ENCODE measurements around the gene CERS4. TPM values are rescaled to one million over a fixed set of nuclear protein-coding genes. Genes with fewer than 3 reads are reported as not detected.

CERS4 gene
- 100 to 1,000 TPM; 170 to 176 TPM for total RNA-seq

GRCh38 chr19:8208922-8209461, at the start of gene CERS4:
Gene CERS4, plus strand, starts transcription at chr19:8209370. Its CDS starts 41,707 bp downstream, at chr19:8251077.
- H3K4me3 ChIP-seq: peak within 1 kb of the TSS; percentile 82 to 98
- TF ChIP-seq POLR2AphosphoS5 (IDR thresholded peaks at IDR 0.05) (peak; percentile 2), CTCF (IDR thresholded peaks at IDR 0.05) (no peak), POLR2A (IDR thresholded peaks at IDR 0.05) (no peak)
- peak; percentile 76 for DNase-seq (ENCODE audit: low spot score)
- intact Hi-C loops (cut with DNase I): no loop called here
- H3K27me3 ChIP-seq (replicated peaks; ENCODE audit: insufficient read depth): no peaks in the 10 kb centered on the region
- 3% methylated on average over 31 of the region's 60 CpGs for WGBS
- H3K27ac ChIP-seq: peak within 1 kb of the TSS; percentile 92 to 93
- no peaks in the 10 kb centered on the region for H3K36me3 ChIP-seq
- H3K4me1 ChIP-seq (replicated peaks): peaks cover 15% of the 10 kb centered on the region
- H3K9me3 ChIP-seq: no peaks in the 10 kb centered on the region

- intact Hi-C loops (cut with DNase I): no loop called here
- TF ChIP-seq POLR2A (IDR thresholded peaks at IDR 0.05) (no peak), POLR2AphosphoS5 (IDR thresholded peaks at IDR 0.05) (peak; percentile 32), CTCF (IDR thresholded peaks at IDR 0.05) (no peak)
- H3K36me3 ChIP-seq: no peaks in the 10 kb centered on the region
- 62% methylated on average over 12 of the region's 12 CpGs for WGBS
- no peak overlapping the region for H3K27ac ChIP-seq
- DNase-seq (ENCODE audit: low spot score): no peak
- H3K4me1 ChIP-seq (replicated peaks): no peaks in the 10 kb centered on the region
- no peak overlapping the region for H3K4me3 ChIP-seq
- no peaks in the 10 kb centered on the region for H3K9me3 ChIP-seq
- no peaks in the 10 kb centered on the region for H3K27me3 ChIP-seq (replicated peaks; ENCODE audit: insufficient read depth)
Observed at GRCh38 chr19:8161135-8161646, 48.0 kb upstream of the CERS4 start.

GRCh38 chr19:8163759-8164158, 45.4 kb upstream of the CERS4 start:
- DNase-seq (ENCODE audit: low spot score): no peak
- no peak for TF ChIP-seq POLR2A (IDR thresholded peaks at IDR 0.05)
- TF ChIP-seq CTCF (IDR thresholded peaks at IDR 0.05): no peak
- TF ChIP-seq POLR2AphosphoS5 (IDR thresholded peaks at IDR 0.05): no peak
- H3K9me3 ChIP-seq: no peaks in the 10 kb centered on the region
- H3K36me3 ChIP-seq: no peaks in the 10 kb centered on the region
- intact Hi-C loops (cut with DNase I): no loop called here
- 44% methylated on average over 7 of the region's 7 CpGs for WGBS
- no peaks in the 10 kb centered on the region for H3K4me1 ChIP-seq (replicated peaks)
- no peaks in the 10 kb centered on the region for H3K27me3 ChIP-seq (replicated peaks; ENCODE audit: insufficient read depth)
- H3K4me3 ChIP-seq: no peak overlapping the region
- no peak overlapping the region for H3K27ac ChIP-seq

- Histone ChIP-seq H3K27ac (no peak overlapping the region), H3K4me3 (no peak overlapping the region), H3K9me3 (no peaks in the 10 kb centered on the region), H3K36me3 (no peaks in the 10 kb centered on the region), H3K27me3 (replicated peaks; ENCODE audit: insufficient read depth) (no peaks in the 10 kb centered on the region), H3K4me1 (replicated peaks) (no peaks in the 10 kb centered on the region)
- intact Hi-C loops (cut with DNase I): no loop called here
- TF ChIP-seq POLR2AphosphoS5 (IDR thresholded peaks at IDR 0.05): no peak
- no peak for TF ChIP-seq POLR2A (IDR thresholded peaks at IDR 0.05)
- no peak for TF ChIP-seq CTCF (IDR thresholded peaks at IDR 0.05)
- no peak for DNase-seq (ENCODE audit: low spot score)
- WGBS: 45% methylated on average over 6 of the region's 6 CpGs
Observed at GRCh38 chr19:8167985-8168384, 41.2 kb upstream of the CERS4 start.

GRCh38 chr19:8168537-8168936, 40.6 kb upstream of the CERS4 start:
- intact Hi-C loops (cut with DNase I): no loop called here
- DNase-seq (ENCODE audit: low spot score): no peak
- H3K27ac ChIP-seq: no peak overlapping the region
- no peak overlapping the region for H3K4me3 ChIP-seq
- H3K9me3 ChIP-seq: no peaks in the 10 kb centered on the region
- no peaks in the 10 kb centered on the region for H3K4me1 ChIP-seq (replicated peaks)
- no peaks in the 10 kb centered on the region for H3K36me3 ChIP-seq
- H3K27me3 ChIP-seq (replicated peaks; ENCODE audit: insufficient read depth): no peaks in the 10 kb centered on the region
- no peak for TF ChIP-seq POLR2AphosphoS5 (IDR thresholded peaks at IDR 0.05)
- no peak for TF ChIP-seq POLR2A (IDR thresholded peaks at IDR 0.05)
- TF ChIP-seq CTCF (IDR thresholded peaks at IDR 0.05): no peak
- WGBS: 96% methylated on average over 5 of the region's 7 CpGs

All from prostate gland (tissue), 2 donors.